Adipose tissue (tissue), 3 donors: ENCODE measurements around the gene RPH3AL. TPM values are rescaled to one million over a fixed set of nuclear protein-coding genes. Genes with fewer than 3 reads are reported as not detected.
"Not testable (repeated sequence)": the region's sequence is repeated elsewhere in the genome, so short reads cannot be mapped to it uniquely, and the experiment has no call there.

Source experiments
- H3K27ac ChIP-seq: one replicate; pipeline ENCODE4 v1.5.1; 2013; ENCODE audit warnings: low read depth, low read length
- WGBS, 3 donors: extraction: QIAGEN DNeasy Blood & Tissue Kit; methylation state at CpG; one replicate each; pipeline ENCODE4 v1.1.7; 2013; 5-methylcytosine and 5-hydroxymethylcytosine counted together
- polyA plus RNA-seq, 3 donors: library from polyadenylated mRNA; stranded (reverse); fragments of 200-250 nt; gene quantifications; one replicate each; pipeline ENCODE4 v1.2.3, GENCODE V29; 2013
- donor health status: healthy with polysubstance abuse.
- donor health status: Bipolar disorder and iron deficiency.
- donor health status: healthy.

The RPH3AL gene
- polyA plus RNA-seq, 3 donors: 19.7 to 30.1 (median 25.5) TPM

DNA sequence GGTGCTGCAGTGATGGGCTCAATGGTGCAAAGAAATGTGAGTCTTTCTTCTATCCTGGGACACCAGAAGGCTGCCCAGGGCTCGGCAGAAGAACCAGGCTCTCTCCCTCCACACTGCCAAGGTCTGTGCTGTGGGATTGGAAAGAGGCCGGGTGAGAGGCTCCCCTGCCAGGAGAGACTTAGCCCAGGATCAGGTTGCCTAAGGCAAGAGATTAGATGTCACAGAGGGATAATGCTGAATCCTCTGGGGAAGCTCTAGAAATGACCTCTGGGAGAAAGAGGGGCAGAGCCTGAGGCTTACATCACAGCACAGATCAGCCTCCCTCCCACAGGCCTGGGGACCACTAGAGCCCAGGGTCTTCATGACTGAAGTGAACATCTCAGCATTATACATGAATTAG lies 165.5 kb downstream of the RPH3AL start:
- no peak overlapping the region for H3K27ac ChIP-seq
- 75 to 97% (median 77%) methylated on average over 2 of the region's 2 CpGs for WGBS, 3 donors

DNA sequence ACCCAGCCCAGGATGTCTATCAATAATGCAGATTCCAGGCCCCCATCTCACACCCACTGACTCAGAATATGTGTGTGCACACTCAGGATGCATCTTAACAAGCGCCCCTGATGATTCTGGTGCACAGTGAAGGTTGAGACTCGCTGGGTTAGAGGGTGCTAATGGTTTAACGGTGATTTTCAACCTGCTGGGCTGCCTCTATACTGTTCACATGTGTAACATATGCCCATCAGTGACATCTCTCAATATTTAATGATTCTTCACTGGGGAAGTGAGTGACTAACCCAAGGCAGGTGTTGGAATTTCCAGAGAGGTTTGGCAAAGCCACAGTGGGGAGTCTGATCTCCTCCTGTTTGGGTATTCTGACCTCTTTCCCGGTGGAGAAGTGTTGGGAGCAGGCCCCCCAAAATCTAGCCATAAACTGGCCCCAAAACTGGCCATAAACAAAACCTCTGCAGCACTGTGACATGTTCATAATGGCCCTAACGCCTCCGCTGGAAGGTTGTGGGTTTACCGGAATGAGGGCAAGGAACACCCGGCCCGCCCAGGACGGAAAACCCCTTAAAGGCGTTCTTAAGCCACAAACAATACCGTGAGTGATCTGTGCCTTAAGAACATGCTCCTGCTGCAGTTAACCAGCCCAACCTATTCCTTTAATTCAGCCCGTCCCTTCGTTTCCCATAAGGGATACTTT lies 167.0 kb downstream of the RPH3AL start:
- no peak overlapping the region for H3K27ac ChIP-seq
- 50 to 79% (median 60%) methylated on average over 14 of the region's 14 CpGs for WGBS, 3 donors

DNA sequence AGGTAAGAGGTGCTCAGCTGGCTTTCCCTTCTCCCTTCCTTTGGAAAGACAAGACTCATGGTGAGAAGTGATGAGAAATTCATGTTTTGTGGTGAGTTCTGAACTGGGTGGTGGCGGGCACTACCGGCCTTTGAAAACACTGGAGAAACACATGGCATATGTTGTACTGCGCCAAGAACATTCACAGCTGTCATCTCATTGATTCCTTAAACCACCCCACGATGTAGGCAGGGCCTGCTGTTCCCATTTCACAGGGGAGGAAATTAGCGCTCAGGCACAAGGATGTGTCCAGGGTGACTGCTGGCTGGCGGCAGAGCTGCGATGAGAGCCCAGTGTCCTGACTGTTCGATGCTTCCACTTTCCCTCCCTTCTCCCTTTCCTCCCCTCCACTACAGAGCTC lies 169.6 kb downstream of the RPH3AL start:
- WGBS, 3 donors: 47 to 68% (median 56%) methylated on average over 8 of the region's 8 CpGs
- H3K27ac ChIP-seq: no peak overlapping the region

DNA sequence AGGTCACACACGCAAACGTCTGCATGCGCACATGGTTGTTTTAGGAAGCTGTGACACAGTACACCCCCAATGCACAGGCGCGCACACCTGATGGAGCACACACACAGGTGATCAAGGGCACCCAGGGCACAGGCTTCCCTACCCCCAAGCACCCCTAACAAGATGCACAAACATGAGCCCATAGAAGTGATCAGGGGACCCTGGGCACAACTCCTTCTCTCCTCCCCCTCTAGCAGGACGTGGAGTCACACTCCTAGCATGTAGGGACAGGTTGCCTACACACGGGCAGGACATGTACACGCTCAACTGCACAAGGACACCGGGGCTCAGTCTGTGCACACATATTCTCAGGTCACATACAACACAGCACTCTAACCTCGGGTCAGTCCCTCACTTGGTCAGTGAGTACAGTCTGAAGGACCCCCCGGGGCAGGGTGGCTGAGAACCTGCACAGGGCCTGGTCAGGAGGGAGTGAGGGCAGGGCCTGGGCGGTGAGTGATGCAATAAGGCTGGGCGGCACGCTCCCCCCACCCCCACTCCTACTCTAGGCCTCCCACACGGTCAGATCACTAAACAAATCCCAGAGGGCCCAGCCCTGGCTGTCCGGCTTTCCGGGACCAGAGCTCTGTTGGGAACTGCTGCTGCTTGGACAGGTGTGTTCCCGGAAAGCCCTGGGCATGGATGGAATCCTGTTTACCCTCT lies 170.4 kb downstream of the RPH3AL start:
- H3K27ac ChIP-seq: no peak overlapping the region

DNA sequence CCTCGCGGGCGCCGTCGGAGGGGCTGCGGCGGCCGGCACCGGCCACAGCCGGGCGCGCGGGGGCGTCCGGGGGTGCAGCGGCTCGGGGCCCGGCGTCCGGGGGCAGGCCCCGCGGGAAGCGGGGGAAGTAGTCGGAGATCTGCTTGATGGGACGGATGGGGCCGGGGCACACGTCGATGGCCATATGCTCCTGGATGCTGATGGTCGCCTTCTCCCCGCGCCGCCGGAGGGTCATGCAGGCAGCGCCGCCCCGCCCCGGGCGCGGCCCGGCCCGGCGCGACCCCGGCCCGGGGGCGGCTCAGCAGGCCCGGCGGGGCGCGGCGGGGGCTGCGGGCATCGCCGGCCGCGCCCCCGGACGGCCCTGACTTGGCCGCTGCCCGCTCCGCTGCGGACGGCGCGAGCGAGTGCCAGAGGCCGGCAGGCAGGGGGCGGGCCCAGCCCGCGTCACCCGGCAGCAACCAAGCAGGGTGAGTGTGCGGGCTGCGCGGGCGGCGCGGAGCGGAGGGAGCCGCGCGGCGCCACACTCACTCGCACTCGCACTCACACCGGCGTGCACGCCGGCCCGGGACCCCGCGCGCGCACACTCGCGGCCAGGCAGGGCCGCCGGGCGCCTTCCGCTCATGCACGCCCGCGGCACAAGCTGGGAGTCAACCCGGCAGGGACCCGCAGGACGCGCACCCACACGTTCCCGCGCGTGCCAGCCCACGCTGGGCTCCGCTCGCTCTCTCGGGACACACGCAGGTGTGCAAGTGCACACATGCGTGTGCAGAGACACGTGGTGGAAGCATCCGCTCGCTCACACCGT lies 171.2 kb downstream of the RPH3AL start, which contains the start of gene DOC2B:
TSS of gene DOC2B (minus strand) at position 406 of the 805 bp plus-strand sequence. CDS start at position 235, 171 bp downstream.
- 2 to 3% (median 3%) methylated on average over 65 to 120 of the region's 120 CpGs for WGBS, 3 donors
- H3K27ac ChIP-seq: no peak within 1 kb of the TSS

More for the DNA sequence above, 170.4 kb downstream of the RPH3AL start:
- WGBS, 3 donors: 26 to 44% (median 42%) methylated on average over 18 of the region's 18 CpGs

DNA sequence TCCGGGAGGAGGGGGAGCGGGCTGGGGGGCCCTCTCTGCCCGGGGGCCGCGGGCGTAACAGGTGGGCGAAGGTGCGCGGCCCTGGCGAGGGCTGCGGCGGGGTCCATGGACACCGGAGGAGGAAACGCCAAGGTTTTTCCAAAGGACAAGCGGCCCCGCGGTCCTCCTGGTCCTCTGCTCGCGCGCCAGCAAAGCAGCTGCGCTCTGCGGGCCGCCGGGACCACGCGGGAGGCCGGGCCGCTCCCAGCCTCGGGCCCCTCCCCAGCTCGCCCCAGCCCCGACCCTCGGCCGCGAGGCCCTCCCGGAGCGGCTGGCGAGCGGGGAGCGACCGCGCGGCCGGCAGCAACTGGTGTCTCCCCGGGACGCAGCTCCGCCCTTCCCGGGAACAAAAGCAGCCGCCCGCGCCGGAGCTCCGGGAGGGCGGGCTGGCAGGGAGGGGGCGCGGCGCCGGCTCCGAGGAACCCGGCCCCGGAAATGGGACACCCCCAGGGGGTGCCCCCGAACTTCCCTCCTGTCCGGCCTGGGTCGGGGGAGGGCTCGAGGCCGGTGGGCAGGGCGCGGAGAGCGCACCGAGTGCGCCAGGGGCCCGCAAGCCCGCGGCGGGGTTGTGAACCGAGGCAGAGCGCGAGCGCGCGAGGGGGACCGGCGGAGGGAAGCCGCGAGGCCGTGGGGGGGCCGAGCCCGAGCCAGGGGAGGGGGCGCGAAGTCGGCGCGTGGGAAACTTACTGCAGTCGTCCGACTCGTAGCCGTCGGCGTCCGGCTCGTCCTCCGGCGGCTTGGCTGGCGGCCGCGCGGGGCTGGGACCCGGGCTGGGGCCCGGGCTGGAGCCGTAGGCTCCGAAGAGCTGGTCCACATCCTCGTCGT lies 172.0 kb downstream of the RPH3AL start:
- H3K27ac ChIP-seq: no peak overlapping the region
- 0 to 2% (median 1%) methylated on average over 58 to 111 of the region's 112 CpGs for WGBS, 3 donors

DNA sequence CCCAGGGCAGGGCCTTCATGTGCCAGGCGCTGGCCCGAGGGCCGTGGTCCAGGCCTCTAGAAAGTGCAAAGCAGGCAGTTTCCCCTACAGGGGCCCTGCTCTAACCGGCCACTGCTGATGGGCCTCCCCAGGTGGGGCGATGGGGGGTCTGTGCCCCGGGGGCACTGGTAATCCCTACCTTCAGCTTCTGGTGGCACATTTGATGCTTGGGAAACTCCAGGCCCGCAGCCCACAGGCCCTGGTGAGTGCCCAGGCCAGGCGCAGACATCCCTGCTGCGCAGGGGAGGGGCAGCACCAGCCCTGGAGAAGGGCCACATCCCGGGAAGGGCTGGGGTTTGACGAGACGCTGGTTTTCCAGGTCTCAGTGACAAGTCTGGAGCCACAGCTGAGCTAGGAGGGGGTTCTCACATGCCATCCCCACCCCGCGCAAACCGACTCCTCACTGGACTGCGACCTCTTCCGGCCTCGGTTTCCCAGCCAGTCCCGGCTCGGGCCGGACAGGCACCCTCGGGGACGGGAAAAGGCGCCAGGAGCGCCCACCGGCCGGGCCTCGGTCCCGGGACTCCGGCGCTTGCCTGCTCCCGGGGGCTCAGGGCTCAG lies 172.7 kb downstream of the RPH3AL start:
- no peak overlapping the region for H3K27ac ChIP-seq
- WGBS, 3 donors: 20 to 23% (median 20%) methylated on average over 28 to 32 of the region's 32 CpGs

DNA sequence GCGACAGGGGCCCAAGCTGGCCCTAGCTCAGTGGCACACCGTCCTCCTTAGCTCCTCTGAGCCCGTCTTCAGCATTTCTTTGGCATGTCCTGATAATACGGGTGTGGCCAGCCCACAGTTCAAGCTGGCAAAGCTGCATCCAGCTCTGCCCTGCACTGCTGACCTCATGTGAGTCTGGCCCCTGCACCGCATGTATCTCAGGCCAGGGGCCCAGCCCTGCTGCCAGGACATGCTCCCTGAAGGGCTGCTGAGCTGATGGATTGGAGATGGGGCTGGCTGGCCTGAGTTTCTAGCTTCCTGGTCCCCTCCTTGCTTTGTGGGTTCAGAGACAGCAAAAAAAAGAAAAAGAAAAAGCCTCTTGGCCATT lies 173.6 kb downstream of the RPH3AL start:
- 43 to 53% (median 51%) methylated on average over 5 of the region's 5 CpGs for WGBS, 3 donors
- H3K27ac ChIP-seq: no peak overlapping the region

DNA sequence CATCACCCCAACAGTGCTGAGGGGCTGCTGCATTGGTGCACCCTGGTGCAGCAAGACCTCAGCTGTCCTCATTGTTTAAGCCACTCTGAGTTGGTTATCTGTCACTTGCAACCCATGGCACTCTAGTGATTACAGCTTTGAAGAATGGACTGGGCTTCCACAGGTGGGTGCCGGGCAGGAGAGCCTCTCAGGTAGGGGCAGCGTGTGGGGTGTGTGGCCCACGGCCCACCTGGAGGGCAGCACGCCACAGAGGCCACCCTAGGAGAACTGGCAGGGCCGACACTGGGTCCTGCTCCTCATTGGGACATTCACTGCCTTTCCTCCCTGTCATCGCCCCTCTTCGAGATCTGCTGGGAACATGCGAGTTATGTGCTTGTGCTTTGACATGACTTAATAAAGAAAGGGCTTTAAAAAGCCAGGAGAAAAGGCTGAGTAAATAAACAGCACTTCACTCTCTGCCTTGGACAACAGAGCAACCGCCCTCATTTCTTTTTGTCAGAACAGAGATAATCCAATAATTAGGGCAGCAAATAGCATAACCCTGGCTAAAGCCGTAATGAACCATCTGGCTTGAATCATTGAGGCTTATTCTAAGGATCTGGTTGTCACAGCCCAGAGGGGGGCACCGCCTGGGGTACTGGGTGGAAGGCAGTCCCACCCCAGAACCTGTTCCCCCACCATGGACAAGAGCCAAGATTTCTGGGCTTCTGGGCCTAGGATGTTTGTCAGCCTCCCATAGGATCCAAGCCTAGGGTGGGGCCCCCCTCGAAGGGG lies 174.1 kb downstream of the RPH3AL start:
- H3K27ac ChIP-seq: no peak overlapping the region
- 73 to 83% (median 80%) methylated on average over 12 of the region's 12 CpGs for WGBS, 3 donors

DNA sequence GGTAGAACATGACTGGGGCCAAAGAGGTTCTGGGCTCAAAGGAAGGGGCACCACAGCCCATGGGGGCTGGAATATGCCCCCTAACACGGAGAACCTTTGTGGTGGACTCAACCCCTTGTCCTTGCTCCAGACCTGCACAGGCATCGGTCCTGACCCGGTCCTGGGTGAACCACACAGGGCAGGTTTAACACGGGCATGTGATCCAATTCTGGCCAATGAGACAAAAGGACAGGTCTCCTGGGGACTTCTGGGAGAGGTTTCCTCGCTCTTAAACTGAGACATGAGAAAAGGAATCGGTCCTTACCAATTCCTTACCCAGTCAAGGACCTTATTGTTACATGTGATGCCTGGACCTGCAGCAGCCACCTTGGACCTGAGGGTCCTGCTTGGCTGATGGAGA lies 174.8 kb downstream of the RPH3AL start:
- 84 to 90% (median 87%) methylated on average over 6 of the region's 6 CpGs for WGBS, 3 donors
- no peak overlapping the region for H3K27ac ChIP-seq

DNA sequence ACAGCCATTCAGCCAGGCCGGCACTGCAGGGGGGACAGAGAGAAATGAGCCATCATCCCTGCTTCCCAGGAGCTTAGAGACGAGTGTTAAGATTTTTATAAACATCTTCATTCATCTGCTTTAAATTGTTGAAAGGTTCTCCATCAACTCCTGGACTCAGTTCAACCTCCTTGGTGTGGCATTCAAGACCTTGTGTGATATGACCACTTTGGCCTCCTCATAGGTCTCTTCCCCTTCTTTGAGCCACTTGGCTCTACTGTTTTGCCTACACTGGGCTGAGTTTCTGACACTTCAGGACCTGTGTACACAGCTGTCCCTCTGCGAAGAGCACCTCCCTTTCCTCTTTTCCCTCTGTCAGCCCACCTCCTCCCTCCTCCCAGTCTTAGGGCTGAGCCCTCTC lies 175.5 kb downstream of the RPH3AL start:
- no peak overlapping the region for H3K27ac ChIP-seq
- WGBS, 3 donors: 82 to 96% (median 89%) methylated on average over 3 of the region's 3 CpGs

DNA sequence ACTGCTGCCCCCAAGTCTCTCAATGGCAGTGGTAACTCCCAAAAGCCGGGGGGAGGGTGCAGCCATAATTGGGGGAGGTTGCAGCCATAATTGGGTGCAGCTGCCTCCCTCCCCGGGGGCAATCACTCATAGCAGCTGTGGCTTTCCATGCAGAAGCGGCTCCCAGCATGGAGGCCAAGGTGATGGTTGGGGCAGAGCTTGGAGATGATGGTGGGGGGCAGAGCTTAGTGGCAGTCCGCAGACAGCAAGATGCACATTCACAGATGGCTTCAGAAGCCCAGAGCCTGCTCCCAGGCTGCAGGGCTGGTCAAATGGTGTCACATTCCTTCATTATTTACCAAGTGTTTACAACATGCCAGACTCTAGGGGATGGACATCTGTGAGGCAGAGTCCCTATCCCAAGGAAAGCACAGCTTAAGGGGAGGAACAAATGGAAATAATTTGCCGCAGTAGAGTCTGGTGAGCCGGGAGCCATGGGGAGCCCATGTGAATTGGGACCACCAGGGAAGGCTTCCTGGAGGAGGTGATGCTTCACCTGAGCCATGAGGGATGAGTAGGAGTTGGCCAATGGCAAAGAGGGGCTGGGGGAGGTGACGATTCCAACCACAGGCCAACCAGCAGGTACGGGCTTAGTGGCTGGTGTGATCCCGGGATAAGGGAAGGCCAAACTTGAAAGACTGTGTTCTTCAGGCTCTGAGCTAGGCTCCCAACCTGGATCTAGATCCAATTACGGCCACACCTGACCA lies 179.3 kb downstream of the RPH3AL start:
- 88 to 94% (median 89%) methylated on average over 10 of the region's 10 CpGs for WGBS, 3 donors
- no peak overlapping the region for H3K27ac ChIP-seq

DNA sequence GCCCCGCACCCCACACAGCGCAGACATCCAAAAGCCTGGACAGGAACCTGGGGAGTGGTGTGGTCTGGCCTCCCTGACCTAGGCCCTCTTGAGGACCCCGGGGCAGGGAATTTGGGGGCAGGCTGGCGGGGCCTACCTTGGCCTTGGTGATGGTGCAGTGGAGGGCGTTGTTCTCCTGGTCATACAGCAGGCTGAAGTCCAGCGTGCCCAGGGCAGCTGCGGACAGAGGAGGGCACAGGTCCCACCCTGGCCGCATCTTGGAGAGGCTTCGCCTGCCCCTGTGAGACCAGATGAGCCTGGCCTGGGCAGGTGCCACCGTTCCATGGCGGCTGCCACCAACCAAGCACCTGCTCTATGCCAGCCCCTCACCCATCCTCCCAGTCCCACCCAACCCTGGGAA lies 180.2 kb downstream of the RPH3AL start:
- H3K27ac ChIP-seq: no peak overlapping the region
- WGBS, 3 donors: 84 to 92% (median 89%) methylated on average over 9 to 11 of the region's 11 CpGs

DNA sequence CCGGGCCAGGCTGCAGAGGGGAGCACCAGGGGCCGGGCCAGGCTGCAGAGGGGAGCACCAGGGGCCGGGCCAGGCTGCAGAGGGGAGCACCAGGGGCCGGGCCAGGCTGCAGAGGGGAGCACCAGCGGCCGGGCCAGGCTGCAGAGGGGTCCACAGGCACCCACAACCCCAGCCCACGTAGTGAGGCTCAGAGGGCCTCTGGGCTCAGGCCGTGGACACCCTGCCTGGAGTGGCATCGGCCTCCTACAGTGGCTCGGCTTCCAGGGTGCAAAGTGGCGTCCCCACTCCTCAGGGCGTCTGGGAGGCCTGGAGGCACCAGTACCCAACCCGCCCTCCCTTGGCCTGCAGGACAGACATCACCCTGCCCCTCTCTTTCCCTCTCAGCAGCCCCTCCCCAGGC lies 180.7 kb downstream of the RPH3AL start:
- no peak overlapping the region for H3K27ac ChIP-seq
- 93 to 98% (median 95%) methylated on average over 7 to 12 of the region's 13 CpGs for WGBS, 3 donors

DNA sequence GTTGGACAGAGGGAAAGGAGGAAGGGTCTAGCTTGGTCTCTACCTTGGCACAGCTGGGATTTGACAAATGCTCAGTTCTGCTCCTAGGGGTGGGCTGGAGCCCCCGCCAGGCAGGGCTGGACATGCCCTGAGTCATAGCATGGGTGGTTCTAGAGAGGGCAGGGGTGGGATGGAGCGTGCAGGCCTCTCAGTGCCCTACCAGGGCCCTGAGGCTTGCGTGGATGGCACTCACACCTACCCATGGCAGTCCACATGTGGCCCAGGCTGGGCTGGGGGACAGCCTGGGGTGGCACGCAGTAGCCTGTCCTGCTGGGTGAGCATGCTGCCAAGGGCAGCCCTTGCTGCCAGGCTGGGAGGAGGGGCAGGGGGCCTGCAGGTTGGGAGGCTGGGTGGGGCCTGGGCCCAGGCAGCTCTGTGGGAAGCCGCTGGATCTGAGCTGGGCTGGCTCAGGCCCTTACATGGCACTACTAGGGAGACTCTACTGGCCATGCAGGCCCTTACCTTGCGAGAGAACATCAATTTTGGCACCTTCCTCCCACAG lies 182.4 kb downstream of the RPH3AL start:
- H3K27ac ChIP-seq: no peak overlapping the region
- WGBS, 3 donors: 93 to 95% (median 94%) methylated on average over 6 of the region's 6 CpGs

DNA sequence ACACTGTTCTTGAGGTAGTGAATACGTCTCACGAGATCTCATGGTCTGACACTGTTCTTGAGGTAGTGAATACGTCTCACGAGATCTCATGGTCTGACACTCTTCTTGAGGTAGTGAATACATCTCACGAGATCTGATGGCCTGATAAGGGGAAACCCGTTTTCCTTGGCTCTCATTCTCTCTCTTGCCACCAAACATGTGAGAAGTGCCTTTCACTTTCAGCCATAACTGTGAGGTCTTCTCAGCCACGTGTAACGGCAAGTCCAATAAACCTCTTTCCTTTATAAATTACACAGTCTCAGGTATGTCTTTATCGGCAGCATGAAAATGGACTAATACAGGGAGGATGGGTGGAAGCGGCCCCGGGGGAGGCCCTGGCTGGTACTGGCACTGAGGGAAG lies 184.0 kb downstream of the RPH3AL start:
- WGBS, 3 donors: 81 to 88% (median 82%) methylated on average over 9 of the region's 11 CpGs
- H3K27ac ChIP-seq: not testable (repeated sequence)
